ENCODE data around the gene PANK1. TPM values are rescaled to one million over a fixed set of nuclear protein-coding genes. Genes with fewer than 3 reads are reported as not detected.

Gene PANK1
- total and polyA plus RNA-seq, 3 donors from 2014 or later: 6.3 to 15.3 (median 9.2) TPM

DNA sequence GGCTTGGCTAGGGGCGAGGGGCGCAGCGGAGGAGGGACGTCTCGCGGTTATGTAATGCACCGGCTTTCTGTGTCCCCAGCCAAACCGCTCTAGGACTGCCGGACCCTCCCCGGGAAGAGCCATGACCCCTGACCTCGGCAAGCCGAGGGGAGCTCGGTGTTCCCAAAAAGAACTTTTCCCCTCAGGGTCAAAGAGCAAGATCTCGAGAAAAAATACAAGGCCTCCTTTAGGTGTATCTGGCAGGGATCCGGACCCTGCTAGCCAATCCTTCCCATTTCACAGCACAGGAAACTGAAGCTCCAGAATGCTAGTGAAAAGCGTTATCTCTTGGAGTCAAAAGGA is 109.1 kb downstream of the PANK1 start:
- H3K4me1 ChIP-seq: peaks cover 3% of the 10 kb centered on the region
- no peaks in the 10 kb centered on the region for H3K36me3 ChIP-seq (ENCODE audit: low read depth, missing control alignments)
- H3K9me3 ChIP-seq: no peaks in the 10 kb centered on the region
- H3K4me3 ChIP-seq: peak overlapping the region; percentile 62 to 71
- H3K27me3 ChIP-seq: no peaks in the 10 kb centered on the region
- H3K27ac ChIP-seq: peak overlapping the region; percentile 34 to 82
- intact Hi-C loops (cut with DNase I; ENCODE audit: low total_unique reads): loop anchor here (10.0 kb wide), 1 partner anchor 61 kb away; no protein-coding TSS in a partner anchor
- DNase-seq: no peak
- TF ChIP-seq CTCF (IDR thresholded peaks at IDR 0.05) (no peak), POLR2A (IDR thresholded peaks at IDR 0.05) (no peak)
- WGBS, 2 donors: 6 to 13% methylated on average over 12 to 16 of the region's 16 CpGs

DNA sequence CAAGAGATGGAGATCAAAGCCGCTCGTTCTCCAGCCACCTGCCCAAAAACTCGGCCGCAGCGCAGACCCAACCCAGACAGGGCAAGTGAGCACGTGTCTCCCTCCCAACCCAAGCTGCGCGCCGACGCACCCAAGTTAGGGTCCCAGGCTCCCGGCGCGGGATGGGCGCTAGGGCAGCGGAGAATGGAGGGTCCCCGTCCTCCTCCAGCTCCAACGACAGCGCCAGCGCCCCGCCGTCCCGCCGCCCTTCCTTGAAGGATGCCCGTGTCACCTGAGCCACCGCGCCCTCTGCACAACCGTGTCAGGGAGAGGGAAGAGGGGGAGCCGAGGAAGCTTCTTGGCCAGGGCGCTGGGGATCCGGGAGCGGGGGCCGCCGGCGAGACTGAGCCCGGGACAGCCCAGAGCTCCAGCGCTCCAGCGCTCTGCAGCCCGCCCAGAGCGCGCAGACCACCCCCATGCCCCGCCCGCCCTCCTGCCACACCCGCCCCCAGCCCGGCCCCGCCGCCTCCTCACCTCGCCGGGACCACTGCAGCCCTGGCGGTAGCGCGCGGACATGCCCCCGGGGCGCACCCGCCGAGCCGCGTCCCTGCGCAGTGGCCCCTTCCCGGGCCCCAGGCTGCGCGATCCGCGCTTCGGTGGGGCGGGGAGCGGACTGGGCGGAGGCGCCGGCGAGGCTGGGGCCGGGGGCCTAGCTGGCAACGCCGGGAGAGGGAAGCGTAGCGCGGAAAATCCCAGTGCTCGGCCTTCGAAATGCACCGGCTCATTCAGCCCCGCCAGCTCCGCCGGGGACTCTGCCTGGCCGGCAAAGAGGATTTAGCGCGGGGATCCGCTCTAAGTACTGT is 109.7 kb downstream of the PANK1 start, which contains the start of gene SLC16A12:
SLC16A12 (minus strand) TSS at position 424 of the 842 bp plus-strand sequence. CDS start 73,016 bp downstream, outside the sequence.
- no peaks in the 10 kb centered on the region for H3K27me3 ChIP-seq
- H3K4me3 ChIP-seq: peak within 1 kb of the TSS; percentile 62 to 71
- 1% methylated on average over 16 to 50 of the region's 87 CpGs for WGBS, 2 donors
- H3K9me3 ChIP-seq: no peaks in the 10 kb centered on the region
- DNase-seq: peak; percentile 36
- intact Hi-C loops (cut with DNase I; ENCODE audit: low total_unique reads): loop anchor here (10.0 kb wide), 1 partner anchor 61 kb away; no protein-coding TSS in a partner anchor
- H3K36me3 ChIP-seq (ENCODE audit: low read depth, missing control alignments): no peaks in the 10 kb centered on the region
- TF ChIP-seq CTCF (IDR thresholded peaks at IDR 0.05) (no peak), POLR2A (IDR thresholded peaks at IDR 0.05) (no peak)
- H3K4me1 ChIP-seq: peaks cover 3% of the 10 kb centered on the region
- H3K27ac ChIP-seq: peak within 1 kb of the TSS; percentile 34 to 82

DNA sequence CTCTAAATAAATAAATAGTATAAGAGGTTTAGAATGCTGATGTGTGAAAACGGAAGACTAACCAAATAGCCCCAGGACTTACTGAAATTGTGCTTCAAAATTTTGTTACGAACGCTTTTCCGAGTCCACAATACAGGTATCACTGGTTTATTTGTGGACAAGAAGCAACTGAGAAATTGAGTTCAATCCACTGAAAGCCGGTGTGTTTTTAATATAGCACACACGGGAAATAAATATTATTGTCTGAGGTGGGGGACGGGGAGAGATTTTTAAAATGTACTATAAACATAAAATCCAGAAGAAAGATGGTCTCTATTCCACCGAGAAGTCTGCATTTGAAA is 110.2 kb downstream of the PANK1 start:
- intact Hi-C loops (cut with DNase I; ENCODE audit: low total_unique reads): loop anchor here (10.0 kb wide), 1 partner anchor 60 kb away; no protein-coding TSS in a partner anchor
- peak overlapping the region; percentile 62 to 71 for H3K4me3 ChIP-seq

More for the DNA sequence above, 110.2 kb downstream of the PANK1 start:
- no peak for DNase-seq
- Histone ChIP-seq H3K4me1 (peaks cover 3% of the 10 kb centered on the region), H3K9me3 (no peaks in the 10 kb centered on the region), H3K36me3 (ENCODE audit: low read depth, missing control alignments) (no peaks in the 10 kb centered on the region), H3K27ac (peak overlapping the region; percentile 34 to 82), H3K27me3 (no peaks in the 10 kb centered on the region)
- TF ChIP-seq POLR2A (IDR thresholded peaks at IDR 0.05) (no peak), CTCF (IDR thresholded peaks at IDR 0.05) (no peak)
- WGBS, 2 donors: 14 to 20% methylated on average over 8 of the region's 8 CpGs

MicroRNAs within 50 kb of the gene (microRNA counts, 767-probe panel; counts per million panel counts)
- 4,321 to 5,920 counts per million in 2 donors for microRNA hsa-miR-107

Small RNA genes lying within 50 kb of the gene (microRNA-seq; reads per million reads assigned to microRNA genes)
- gene MIR107 (ENCODE audit: borderline number of aligned reads in 2 of 2, borderline replicate concordance in 1 of 2): 279 to 447 reads per million in 2 donors

Small RNA genes lying within 50 kb of the gene (small RNA-seq; reads per million reads assigned to genes)
- 1.5 to 2.5 reads per million in 2 donors for gene MIR107

Other genes with a start within 250 kb of the PANK1 start
- gene IFIT5, start 230.7 kb downstream of the PANK1 start, total RNA-seq: 1 to 10 TPM; 8.2 to 9.2 TPM
- 6.9 TPM for gene IFIT5, start 230.7 kb downstream of the PANK1 start, polyA plus RNA-seq (ENCODE audit: insufficient read depth, low read depth, low replicate concordance)
- gene SLC16A12, start 109.6 kb downstream of the PANK1 start, total RNA-seq: 1 to 10 TPM; 1.9 to 6.0 TPM
- gene SLC16A12, start 109.6 kb downstream of the PANK1 start, polyA plus RNA-seq (ENCODE audit: insufficient read depth, low read depth, low replicate concordance): 2.8 TPM
- 10 to 100 TPM; 12.0 to 16.9 TPM for gene KIF20B, start 56.3 kb upstream of the PANK1 start, total RNA-seq
- 3.0 TPM for gene KIF20B, start 56.3 kb upstream of the PANK1 start, polyA plus RNA-seq (ENCODE audit: insufficient read depth, low read depth, low replicate concordance)

Data from testis (tissue), 3 donors.